ENCODE results near the gene MCM9. TPM values are rescaled to one million over a fixed set of nuclear protein-coding genes. Genes with fewer than 3 reads are reported as not detected.
"Not testable (repeated sequence)": the region's sequence is repeated elsewhere in the genome, so short reads cannot be mapped to it uniquely, and the experiment has no call there.

Gene MCM9
- total and polyA plus RNA-seq, 2 donors (not counting 1 experiment from before 2014, with no cell fraction given): 1.2 to 9.6 TPM

- no peak overlapping the region for H3K4me2 ChIP-seq (ENCODE audit: extremely low read depth, insufficient read depth, low read length)
- no peak for DNase-seq (ENCODE audit: low read depth in 2 of 2)
- H3K27me3 ChIP-seq (ENCODE audit: control insufficient read depth, insufficient read depth, low read length): no peaks in the 10 kb centered on the region
- no peak overlapping the region for H3K4me3 ChIP-seq (replicated peaks in 1 of 4; ENCODE audit: control extremely low read depth in 1 of 4, insufficient read depth in 1 of 4, low read depth in 3 of 4, low read length in 4 of 4)
- no peaks in the 10 kb centered on the region for H3K36me3 ChIP-seq (ENCODE audit: control insufficient read depth, insufficient read depth, low read length)
- H3K9me3 ChIP-seq (ENCODE audit: control insufficient read depth, insufficient read depth, low read depth, low read length): no peaks in the 10 kb centered on the region
- no peak overlapping the region for H3K9ac ChIP-seq (ENCODE audit: insufficient read depth, low read length)
- H3K27ac ChIP-seq (ENCODE audit: insufficient read depth, low read length): no peak overlapping the region
- H3K79me2 ChIP-seq (ENCODE audit: control insufficient read depth, insufficient read depth, low read length): no peaks in the 10 kb centered on the region
- no peak overlapping the region for H2AFZ ChIP-seq (ENCODE audit: low read length)
- no peaks in the 10 kb centered on the region for H4K20me1 ChIP-seq (ENCODE audit: control insufficient read depth, extremely low read depth, insufficient read depth, low read length)
- TF ChIP-seq EZH2 (IDR thresholded peaks at IDR 0.05; ENCODE audit: low read length, missing control alignments) (no peak), CTCF (conservative IDR thresholded peaks at IDR 0.05 in 1 of 2, IDR thresholded peaks at IDR 0.05 in 1 of 2; ENCODE audit: low read depth in 1 of 2, low read length in 2 of 2) (no peak)
- H3K4me1 ChIP-seq (ENCODE audit: control insufficient read depth, extremely low read depth, insufficient read depth, low read length): no peaks in the 10 kb centered on the region
Observed at GRCh38 chr6:118770112-118770788, 164.7 kb downstream of the MCM9 start.

GRCh38 chr6:118768904-118769325, 166.0 kb downstream of the MCM9 start:
- H3K4me2 ChIP-seq (ENCODE audit: extremely low read depth, insufficient read depth, low read length): no peak overlapping the region
- no peaks in the 10 kb centered on the region for H4K20me1 ChIP-seq (ENCODE audit: control insufficient read depth, extremely low read depth, insufficient read depth, low read length)
- no peak overlapping the region for H3K4me3 ChIP-seq (replicated peaks in 1 of 4; ENCODE audit: control extremely low read depth in 1 of 4, insufficient read depth in 1 of 4, low read depth in 3 of 4, low read length in 4 of 4)
- no peaks in the 10 kb centered on the region for H3K9me3 ChIP-seq (ENCODE audit: control insufficient read depth, insufficient read depth, low read depth, low read length)
- H2AFZ ChIP-seq (ENCODE audit: low read length): no peak overlapping the region
- no peak overlapping the region for H3K9ac ChIP-seq (ENCODE audit: insufficient read depth, low read length)
- no peaks in the 10 kb centered on the region for H3K27me3 ChIP-seq (ENCODE audit: control insufficient read depth, insufficient read depth, low read length)
- no peaks in the 10 kb centered on the region for H3K4me1 ChIP-seq (ENCODE audit: control insufficient read depth, extremely low read depth, insufficient read depth, low read length)
- H3K36me3 ChIP-seq (ENCODE audit: control insufficient read depth, insufficient read depth, low read length): no peaks in the 10 kb centered on the region
- no peak for TF ChIP-seq CTCF (conservative IDR thresholded peaks at IDR 0.05 in 1 of 2, IDR thresholded peaks at IDR 0.05 in 1 of 2; ENCODE audit: low read depth in 1 of 2, low read length in 2 of 2)
- no peak for TF ChIP-seq EZH2 (IDR thresholded peaks at IDR 0.05; ENCODE audit: low read length, missing control alignments)
- no peak for DNase-seq (ENCODE audit: low read depth in 2 of 2)
- H3K79me2 ChIP-seq (ENCODE audit: control insufficient read depth, insufficient read depth, low read length): no peaks in the 10 kb centered on the region
- H3K27ac ChIP-seq (ENCODE audit: insufficient read depth, low read length): no peak overlapping the region

GRCh38 chr6:118768441-118768840, 166.5 kb downstream of the MCM9 start:
- no peak for TF ChIP-seq CTCF (conservative IDR thresholded peaks at IDR 0.05 in 1 of 2, IDR thresholded peaks at IDR 0.05 in 1 of 2; ENCODE audit: low read depth in 1 of 2, low read length in 2 of 2)
- TF ChIP-seq EZH2 (IDR thresholded peaks at IDR 0.05; ENCODE audit: low read length, missing control alignments): no peak
- Histone ChIP-seq H3K79me2 (ENCODE audit: control insufficient read depth, insufficient read depth, low read length) (no peaks in the 10 kb centered on the region), H3K36me3 (ENCODE audit: control insufficient read depth, insufficient read depth, low read length) (no peaks in the 10 kb centered on the region), H3K27ac (ENCODE audit: insufficient read depth, low read length) (no peak overlapping the region), H2AFZ (ENCODE audit: low read length) (no peak overlapping the region), H3K9ac (ENCODE audit: insufficient read depth, low read length) (no peak overlapping the region), H3K9me3 (ENCODE audit: control insufficient read depth, insufficient read depth, low read depth, low read length) (no peaks in the 10 kb centered on the region), H3K4me3 (replicated peaks in 1 of 4; ENCODE audit: control extremely low read depth in 1 of 4, insufficient read depth in 1 of 4, low read depth in 3 of 4, low read length in 4 of 4) (no peak overlapping the region), H3K4me2 (ENCODE audit: extremely low read depth, insufficient read depth, low read length) (no peak overlapping the region), H3K27me3 (ENCODE audit: control insufficient read depth, insufficient read depth, low read length) (no peaks in the 10 kb centered on the region), H4K20me1 (ENCODE audit: control insufficient read depth, extremely low read depth, insufficient read depth, low read length) (no peaks in the 10 kb centered on the region), H3K4me1 (ENCODE audit: control insufficient read depth, extremely low read depth, insufficient read depth, low read length) (no peaks in the 10 kb centered on the region)
- no peak for DNase-seq (ENCODE audit: low read depth in 2 of 2)

GRCh38 chr6:118765316-118765715, 169.6 kb downstream of the MCM9 start:
- not testable (repeated sequence) for H3K9me3 ChIP-seq (ENCODE audit: control insufficient read depth, insufficient read depth, low read depth, low read length); H2AFZ ChIP-seq (ENCODE audit: low read length); H3K4me3 ChIP-seq (replicated peaks in 1 of 4; ENCODE audit: control extremely low read depth in 1 of 4, insufficient read depth in 1 of 4, low read depth in 3 of 4, low read length in 4 of 4); H3K27me3 ChIP-seq (ENCODE audit: control insufficient read depth, insufficient read depth, low read length); H3K4me2 ChIP-seq (ENCODE audit: extremely low read depth, insufficient read depth, low read length); H3K36me3 ChIP-seq (ENCODE audit: control insufficient read depth, insufficient read depth, low read length); H4K20me1 ChIP-seq (ENCODE audit: control insufficient read depth, extremely low read depth, insufficient read depth, low read length); H3K27ac ChIP-seq (ENCODE audit: insufficient read depth, low read length); H3K79me2 ChIP-seq (ENCODE audit: control insufficient read depth, insufficient read depth, low read length); H3K4me1 ChIP-seq (ENCODE audit: control insufficient read depth, extremely low read depth, insufficient read depth, low read length); H3K9ac ChIP-seq (ENCODE audit: insufficient read depth, low read length)
- peak in 1 of 2 donors; percentile 43 for DNase-seq (ENCODE audit: low read depth in 2 of 2)
